GM18909 (cell line): Measurements from ENCODE around the gene KCNQ2.
"Not testable (repeated sequence)": the region's sequence is repeated elsewhere in the genome, so short reads cannot be mapped to it uniquely, and the experiment has no call there.

ENCODE experiments used
- ATAC-seq: cut with Tn5 transposase; IDR thresholded peaks from one replicate; pipeline ENCODE4 v1.9.1; 2021; ENCODE audit warnings: mild to moderate bottlenecking; ENCODE audit not compliant: unreplicated experiment, poor library complexity

The KCNQ2 gene

GRCh38 chr20:63397155-63397843, 75.2 kb downstream of the KCNQ2 start:
- ATAC-seq: no peak

GRCh38 chr20:63396300-63396699, 76.2 kb downstream of the KCNQ2 start:
- no peak for ATAC-seq

GRCh38 chr20:63395723-63396122, 76.7 kb downstream of the KCNQ2 start:
- ATAC-seq: no peak

GRCh38 chr20:63394920-63395455, 77.5 kb downstream of the KCNQ2 start:
- ATAC-seq: no peak

- ATAC-seq: no peak
These were observed 78.2 kb downstream of the KCNQ2 start for GRCh38 chr20:63394069-63394919.

GRCh38 chr20:63393566-63393965, 78.9 kb downstream of the KCNQ2 start:
- ATAC-seq: no peak

GRCh38 chr20:63392465-63393365, 79.7 kb downstream of the KCNQ2 start:
- no peak for ATAC-seq

- ATAC-seq: no peak
These were observed 84.5 kb downstream of the KCNQ2 start for GRCh38 chr20:63387917-63388316.

GRCh38 chr20:63387393-63387792, 85.1 kb downstream of the KCNQ2 start:
- no peak for ATAC-seq

GRCh38 chr20:63386491-63386890, 86.0 kb downstream of the KCNQ2 start:
- no peak for ATAC-seq

GRCh38 chr20:63385819-63386218, 86.6 kb downstream of the KCNQ2 start:
- ATAC-seq: no peak

GRCh38 chr20:63384336-63384735, 88.1 kb downstream of the KCNQ2 start:
- ATAC-seq: no peak

- ATAC-seq: no peak
These were observed 88.9 kb downstream of the KCNQ2 start for GRCh38 chr20:63383556-63383955.

GRCh38 chr20:63382551-63383300, 89.7 kb downstream of the KCNQ2 start:
- no peak for ATAC-seq

- ATAC-seq: no peak
These were observed 90.5 kb downstream of the KCNQ2 start for GRCh38 chr20:63381781-63382431.

- no peak for ATAC-seq
These were observed 92.0 kb downstream of the KCNQ2 start for GRCh38 chr20:63380346-63380870.

- not testable (repeated sequence) for ATAC-seq
These were observed 92.6 kb downstream of the KCNQ2 start for GRCh38 chr20:63379872-63380271.

- ATAC-seq: no peak
These were observed 93.2 kb downstream of the KCNQ2 start for GRCh38 chr20:63379296-63379695.

GRCh38 chr20:63378626-63379025, 93.8 kb downstream of the KCNQ2 start:
- ATAC-seq: no peak
